ENCODE data around the gene FYN.
"Not testable (repeated sequence)": the region's sequence is repeated elsewhere in the genome, so short reads cannot be mapped to it uniquely, and the experiment has no call there.

The FYN gene

DNA sequence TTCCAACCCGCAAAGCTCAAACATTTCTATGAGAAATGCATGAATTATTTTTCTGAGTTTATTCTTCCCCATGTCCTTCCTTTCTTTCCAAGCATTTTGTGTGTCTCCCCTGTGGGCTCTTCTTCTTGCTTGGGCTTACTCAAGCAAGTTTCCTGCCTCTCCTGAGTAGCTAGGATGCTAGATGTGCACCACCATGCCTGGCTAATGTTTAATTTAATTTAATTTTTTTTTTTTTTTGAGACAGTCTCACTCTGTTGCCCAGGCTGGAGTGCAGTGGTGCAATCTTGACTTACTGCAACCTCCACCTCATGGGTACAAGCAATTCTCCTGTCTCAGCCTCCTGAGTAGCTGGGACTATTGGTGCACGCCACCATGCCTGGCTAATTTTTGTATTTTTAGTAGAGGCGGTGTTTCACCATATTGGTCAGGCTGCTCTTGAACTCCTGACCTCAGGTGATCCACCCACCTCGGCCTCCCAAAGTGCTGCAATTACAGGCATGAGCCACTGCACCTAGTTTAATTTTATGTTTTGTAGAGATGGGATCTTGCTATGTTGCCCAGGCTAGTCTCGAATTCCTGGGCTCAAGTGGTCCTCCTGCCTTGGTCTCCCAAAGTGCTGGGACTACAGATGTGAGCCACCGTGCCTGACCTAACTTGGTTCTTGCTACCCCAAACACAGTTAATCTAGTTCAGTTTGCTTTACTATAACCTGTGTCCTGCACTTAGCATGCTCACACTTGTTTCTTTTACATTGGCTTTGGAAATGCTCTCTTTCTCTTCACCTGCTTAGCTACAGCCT is 192.2 kb downstream of the FYN start:
- not testable (repeated sequence) for DNase-seq (ENCODE audit: low read depth in 2 of 2)

DNA sequence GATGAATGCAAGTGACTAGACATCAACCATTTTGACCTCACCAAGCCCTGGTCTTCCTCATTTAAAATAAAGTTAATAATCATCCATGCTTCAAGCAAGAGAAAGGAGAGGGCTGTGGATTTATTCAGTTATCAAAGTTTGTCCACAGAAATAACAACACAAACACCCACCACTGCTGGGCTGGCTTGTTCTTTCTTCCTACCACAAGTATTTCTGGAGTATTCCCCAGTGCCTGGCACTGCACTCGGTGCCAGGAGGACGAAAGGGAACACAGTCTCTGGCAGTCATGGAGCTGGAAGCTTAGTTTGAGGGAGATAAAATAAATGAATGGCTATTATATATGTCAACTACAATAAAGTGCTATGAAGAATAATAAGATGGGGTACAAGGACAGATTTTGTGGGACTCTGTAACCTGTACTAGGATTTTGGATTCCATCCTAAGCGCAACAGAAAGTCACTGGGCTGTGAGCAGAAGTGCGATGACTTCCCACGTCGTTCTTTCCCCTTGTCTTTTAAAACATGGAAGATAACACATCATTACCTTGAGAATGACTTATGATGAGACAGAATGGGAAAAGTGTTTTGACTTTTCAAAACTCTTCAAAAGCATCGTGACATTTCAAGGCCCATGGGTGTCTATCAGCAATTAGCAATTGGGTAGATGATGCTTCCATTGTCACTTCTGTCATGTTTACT is 193.1 kb downstream of the FYN start:
- DNase-seq (ENCODE audit: low read depth in 2 of 2): no peak

DNA sequence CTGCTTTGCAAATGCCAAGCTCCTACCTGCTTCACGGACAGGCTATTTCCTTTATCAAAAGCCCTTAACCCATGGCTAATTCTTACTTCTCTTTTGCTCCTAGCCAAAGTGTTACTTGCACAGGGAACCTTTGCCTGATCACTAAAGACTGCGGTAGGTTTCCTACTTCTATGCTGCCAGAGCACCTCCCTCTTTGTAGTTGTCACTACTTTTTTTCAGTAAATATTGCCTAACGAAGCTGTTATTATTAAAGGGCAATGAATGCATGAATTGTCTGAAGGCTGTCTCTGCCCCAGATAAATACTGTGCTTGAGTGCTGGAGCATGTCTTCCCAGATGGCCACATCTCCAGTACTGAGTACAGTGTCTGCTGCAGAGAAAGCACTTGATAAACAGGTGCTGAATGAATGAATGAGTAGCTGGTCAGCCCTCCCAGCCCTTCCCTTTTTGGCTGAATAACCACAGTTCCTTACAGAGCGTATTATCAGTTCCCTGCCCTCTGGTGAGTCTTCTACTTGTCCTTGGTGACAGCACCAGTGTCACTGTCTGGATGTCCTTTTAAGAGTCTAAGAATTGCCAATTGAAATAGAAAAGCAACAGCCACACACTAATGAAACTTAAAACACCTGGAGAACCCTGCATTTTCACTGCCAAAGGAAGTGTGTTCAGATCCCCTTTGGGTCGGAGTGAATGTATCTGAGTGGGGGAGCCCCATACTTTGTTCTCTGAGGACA is 194.0 kb downstream of the FYN start:
- no peak for DNase-seq (ENCODE audit: low read depth in 2 of 2)

DNA sequence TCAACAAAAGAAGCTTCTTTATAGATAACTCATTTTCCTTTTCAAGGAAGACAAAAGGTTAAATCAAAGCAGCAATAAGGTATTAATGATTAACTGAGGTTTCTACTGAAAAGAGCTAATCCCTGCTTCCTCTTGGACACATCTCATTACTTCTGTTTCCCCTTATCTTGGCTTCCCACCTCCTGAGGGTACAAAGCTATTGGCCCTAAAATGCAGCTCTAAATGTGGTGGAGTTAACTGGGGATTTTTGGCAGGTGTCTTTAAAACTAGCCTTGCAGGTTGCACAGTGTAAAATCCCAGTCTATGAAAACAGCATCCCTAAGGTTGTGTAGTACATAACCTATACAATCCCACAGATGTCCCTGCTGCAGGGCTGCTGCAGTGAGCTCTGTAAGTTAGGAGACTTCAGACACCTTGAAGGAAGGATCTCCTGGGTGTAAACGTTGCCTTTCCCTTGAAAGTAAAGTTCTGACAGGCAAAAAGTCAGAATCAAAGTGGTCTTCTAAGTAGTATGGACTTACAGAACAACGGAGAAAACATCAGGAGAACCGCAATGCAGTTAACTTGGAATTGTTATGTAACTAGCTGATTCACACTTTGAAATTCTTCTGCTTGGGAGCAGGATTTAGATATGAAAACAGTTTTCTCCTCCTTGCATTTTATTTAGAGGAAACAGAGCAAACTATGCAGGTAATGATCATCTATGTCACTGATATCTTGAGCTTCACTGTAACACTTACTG is 195.8 kb downstream of the FYN start:
- no peak for DNase-seq (ENCODE audit: low read depth in 2 of 2)

DNA sequence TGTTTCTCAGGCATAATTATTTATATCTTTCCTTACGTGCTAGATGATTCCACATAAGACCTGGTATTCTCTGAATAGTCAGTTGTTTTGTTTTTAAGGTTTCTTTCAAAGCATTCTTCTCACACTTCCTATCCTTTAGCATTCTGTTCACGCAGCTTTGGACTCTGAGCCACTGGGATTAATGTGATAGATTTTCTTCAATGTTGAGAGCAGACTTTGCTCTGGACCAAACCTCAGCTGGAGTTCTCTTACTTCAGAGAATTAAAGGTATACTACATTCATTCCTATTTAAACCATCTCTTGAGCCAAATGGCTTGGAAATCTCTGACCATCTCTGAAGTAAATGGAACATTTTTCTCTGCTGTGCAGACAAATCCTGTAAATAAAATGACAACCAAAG is 196.9 kb downstream of the FYN start:
- DNase-seq (ENCODE audit: low read depth in 2 of 2): no peak

DNA sequence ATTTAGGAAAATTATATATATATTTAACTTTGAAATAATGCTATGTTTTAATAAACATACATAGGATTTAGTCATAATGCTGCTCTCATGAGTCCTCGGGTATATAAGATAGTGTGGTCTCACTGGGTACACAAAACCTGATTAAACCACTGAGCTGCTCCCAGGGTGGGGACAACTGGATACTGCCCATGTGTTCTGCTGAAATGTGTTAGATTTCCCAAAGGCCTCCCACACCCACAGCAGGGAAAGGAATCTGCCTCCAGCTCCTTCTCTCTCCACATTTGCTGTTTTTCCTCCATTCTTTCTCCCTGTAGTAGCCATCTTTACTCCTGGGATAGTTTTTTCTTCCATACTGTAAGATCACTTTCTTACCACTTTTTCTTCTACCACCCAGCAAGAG is 198.4 kb downstream of the FYN start:
- DNase-seq (ENCODE audit: low read depth in 2 of 2): no peak

DNA sequence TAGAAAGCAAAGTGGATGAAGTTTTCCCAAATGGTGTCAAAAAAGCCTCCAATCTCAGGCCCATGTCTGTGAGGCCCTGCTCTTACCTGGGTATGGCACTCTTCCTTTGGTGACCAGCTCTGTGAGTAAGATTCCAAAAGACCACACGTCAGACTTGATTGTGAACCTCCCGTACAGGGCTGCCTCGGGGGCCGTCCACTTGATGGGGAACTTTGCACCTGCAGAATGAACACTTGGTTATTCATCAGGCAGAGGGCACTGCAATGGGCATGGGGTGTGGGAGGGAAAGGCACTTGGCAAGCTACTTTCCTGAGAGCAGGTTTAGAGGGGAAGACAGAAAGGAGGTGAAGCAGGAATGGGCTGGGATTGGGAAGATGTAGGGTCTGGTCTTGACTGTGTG is 198.8 kb downstream of the FYN start:
- DNase-seq (ENCODE audit: low read depth in 2 of 2): no peak

DNA sequence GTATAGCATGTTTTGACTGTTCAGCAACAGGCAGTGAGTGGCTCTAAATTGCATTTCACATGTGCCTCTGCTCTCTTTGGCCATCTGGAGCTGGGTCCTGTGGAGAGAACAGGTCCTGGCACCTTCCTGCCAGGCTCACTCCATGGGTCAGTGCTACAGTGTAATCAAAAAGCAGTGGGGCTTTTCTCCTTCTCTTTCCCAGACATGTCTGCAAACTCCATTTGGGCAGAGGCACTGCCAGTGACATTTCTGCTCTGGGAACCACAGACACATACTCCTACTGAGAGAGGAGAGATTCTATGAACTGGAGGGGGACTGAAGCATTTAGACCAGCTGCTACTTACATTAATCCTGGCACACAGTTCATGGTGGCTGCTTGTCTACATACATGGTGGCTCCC is 199.3 kb downstream of the FYN start:
- DNase-seq (ENCODE audit: low read depth in 2 of 2): no peak

DNA sequence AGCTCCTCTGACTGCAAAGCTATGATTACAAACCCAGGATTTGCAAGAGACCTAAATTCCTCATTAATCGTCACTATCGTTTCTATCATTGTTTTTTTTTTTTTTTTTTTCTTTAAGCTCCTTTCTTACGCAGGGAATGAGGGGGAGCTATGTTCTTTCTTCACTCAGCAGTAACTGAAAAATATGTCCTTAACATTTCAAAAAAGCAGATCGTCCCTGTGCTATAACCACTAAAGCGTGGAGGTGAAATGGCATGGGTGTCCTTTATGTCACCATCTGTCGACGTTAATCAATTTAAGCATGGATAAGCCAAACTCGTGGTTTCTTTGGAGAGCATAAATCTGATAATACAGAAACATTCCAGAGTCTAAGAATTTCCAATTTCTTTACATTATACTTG is 199.7 kb downstream of the FYN start:
- DNase-seq (ENCODE audit: low read depth in 2 of 2): no peak

DNA sequence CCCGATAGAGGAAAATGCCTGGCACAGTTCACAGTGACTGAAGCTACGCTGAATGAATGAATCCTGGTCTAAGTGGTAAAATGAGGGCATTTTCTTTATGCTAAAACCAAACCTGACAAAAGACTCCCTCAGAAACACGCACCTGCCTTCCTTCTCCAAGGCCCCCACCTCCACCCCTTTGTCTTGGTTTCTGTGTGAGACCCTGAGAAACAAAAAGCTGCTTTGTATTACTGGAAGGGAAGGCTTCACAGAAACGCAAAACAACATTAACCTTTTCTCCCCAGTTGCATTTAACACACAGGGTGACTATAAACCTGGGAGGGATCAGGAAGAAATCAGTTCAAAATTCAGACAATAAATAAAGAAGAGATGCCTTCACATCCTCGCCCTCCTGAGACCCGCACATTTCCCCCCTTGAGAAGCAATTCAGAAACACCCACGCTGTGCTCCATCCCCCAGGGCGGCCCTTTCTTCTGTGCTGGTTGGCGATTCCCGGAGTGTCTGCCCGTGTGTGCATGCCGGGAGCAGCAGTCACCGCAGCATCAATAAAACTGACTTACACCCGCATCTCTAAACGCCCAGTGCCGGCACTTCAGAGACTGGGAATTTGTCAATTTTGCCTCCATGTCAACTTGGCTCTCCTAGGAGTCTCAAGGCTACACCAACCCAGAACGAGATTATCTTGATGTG is 200.3 kb downstream of the FYN start:
- DNase-seq (ENCODE audit: low read depth in 2 of 2): no peak

DNA sequence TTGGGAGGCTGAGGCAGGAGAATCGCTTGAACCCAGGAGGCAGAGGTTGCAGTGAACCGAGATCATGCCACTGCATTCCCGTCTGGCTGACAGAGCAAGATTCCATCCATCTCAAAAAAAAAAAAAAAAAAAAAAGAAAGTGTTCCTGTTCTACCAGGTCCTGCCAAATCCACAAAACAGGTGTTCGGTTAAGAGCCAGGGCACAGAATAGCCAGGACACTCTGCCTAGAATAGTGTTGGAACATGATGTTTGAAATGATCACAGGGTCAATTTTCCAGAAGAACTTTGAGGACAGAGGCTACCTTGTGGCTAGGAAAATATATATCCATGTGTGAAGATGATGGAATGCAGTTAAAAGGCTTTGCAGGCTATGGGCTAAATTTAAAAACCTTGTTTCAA is 203.9 kb downstream of the FYN start:
- DNase-seq (ENCODE audit: low read depth in 2 of 2): no peak

DNA sequence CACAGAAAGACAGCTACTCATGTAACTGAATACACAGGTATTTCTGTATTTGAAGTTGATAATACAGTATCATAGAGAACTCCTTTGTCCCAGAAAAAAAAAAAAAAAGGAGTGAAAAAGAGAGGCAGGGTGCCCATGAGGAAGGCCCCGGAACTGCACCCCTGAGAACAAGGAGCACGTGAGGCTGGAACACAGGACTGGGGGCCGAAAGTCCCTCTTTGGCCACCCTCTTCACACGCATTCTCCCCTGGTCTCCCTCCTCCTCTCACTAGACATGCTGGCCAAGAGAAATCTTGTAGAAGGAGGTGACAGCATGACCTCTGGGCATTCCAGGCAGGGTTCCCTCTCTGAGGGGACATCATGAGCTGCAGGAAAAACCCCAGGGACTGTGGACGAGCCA is 204.8 kb downstream of the FYN start:
- DNase-seq (ENCODE audit: low read depth in 2 of 2): no peak

DNA sequence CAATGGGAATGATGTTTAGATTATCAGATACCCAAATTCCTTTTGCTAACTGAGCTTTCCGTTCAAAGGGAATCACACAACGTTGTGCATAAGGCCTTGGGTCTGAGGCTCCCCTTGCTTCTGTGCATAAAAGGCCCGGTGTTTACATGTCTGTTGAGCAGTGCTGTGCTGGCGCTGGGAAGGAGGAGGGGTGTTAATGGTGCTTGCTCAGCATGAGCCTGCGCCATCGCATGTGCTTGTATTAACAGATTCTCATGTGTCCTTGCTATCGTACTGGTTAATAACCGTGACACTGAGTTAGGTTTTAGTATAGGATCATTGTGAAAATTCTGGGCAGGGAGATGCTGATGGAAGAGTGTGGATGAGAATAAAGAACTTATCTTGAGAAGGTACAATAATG is 205.3 kb downstream of the FYN start:
- no peak for DNase-seq (ENCODE audit: low read depth in 2 of 2)

DNA sequence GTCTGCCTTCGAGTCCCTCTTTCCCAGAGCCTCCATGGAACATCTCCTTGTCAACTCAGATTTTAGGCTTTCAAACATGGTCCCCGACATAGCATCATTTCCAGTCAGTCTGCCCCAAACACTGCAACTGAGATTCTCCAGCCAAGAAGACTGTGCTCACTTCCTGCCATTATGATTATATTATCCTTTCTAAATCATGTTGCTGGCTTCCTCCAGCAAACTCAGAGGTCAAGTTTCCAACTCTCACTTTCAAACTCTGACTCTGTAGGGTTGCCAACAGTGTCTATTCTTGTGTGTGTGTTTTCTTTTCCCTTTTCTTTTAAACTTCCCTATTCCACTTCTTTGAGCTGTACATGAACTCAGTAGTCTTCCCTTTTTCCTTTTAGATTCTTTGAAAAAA is 206.4 kb downstream of the FYN start:
- DNase-seq (ENCODE audit: low read depth in 2 of 2): no peak

DNA sequence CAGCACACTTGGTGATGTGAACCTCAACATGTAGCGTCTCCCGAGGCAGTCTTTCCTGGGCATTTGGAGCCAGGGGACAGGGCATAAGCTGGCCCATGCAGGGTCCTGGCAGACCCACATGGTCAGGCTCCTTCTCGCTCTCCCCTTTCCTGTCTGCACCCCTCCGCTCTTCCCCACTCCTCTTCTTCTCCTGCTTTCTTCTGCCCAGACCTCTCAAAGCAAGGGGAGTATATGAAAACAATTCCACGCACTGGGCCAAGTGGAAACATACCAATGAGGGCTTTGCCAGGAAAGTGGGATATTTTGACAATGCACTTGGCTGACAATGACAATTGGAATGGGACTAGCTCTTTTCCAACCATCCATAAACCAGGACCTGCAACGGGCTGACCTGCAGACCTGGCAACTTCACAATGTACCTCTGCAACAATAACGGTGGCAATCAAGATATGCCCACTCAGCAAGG is 208.7 kb downstream of the FYN start:
- DNase-seq (ENCODE audit: low read depth in 2 of 2): no peak

DNA sequence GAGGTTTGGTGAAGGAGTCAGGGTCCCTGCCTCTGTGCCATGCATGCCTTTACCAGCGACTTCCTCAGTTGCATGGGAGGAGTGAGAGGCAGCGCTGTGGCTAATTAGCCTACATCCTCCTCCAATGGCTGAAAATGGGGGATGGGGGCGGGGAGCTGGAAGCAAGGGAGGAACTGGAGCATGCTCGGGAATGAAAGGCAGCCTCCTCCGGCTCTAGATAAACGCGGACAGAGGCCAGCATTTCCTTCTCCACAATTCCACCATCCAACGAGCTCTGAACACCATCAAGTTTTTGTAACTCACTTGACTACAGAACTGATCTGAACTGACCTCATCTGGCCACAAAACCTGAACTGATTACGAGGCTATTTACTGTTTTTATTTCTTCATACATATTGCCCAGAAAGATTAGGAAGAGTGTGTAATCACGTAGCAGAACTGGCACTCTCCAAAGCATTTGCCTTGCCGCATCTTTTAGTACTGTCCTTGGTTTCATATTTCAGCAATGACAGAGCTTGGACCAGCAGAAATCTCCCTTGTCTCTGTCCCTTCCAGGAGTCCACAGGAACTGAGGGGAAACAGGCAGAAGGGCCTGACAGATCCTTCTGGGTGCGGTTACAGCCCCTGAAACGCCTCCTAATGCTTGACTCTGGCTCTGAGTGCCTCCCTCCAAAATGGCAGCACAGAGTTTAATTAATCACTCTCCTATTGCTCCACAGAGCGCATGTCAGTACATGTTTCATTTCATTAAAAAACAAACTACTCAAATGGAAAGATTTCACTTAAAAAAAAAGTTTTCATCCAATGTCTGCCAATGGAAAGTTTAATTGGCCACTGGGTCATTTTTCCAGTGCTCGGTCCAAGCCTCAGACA is 209.3 kb downstream of the FYN start:
- no peak for DNase-seq (ENCODE audit: low read depth in 2 of 2)

DNA sequence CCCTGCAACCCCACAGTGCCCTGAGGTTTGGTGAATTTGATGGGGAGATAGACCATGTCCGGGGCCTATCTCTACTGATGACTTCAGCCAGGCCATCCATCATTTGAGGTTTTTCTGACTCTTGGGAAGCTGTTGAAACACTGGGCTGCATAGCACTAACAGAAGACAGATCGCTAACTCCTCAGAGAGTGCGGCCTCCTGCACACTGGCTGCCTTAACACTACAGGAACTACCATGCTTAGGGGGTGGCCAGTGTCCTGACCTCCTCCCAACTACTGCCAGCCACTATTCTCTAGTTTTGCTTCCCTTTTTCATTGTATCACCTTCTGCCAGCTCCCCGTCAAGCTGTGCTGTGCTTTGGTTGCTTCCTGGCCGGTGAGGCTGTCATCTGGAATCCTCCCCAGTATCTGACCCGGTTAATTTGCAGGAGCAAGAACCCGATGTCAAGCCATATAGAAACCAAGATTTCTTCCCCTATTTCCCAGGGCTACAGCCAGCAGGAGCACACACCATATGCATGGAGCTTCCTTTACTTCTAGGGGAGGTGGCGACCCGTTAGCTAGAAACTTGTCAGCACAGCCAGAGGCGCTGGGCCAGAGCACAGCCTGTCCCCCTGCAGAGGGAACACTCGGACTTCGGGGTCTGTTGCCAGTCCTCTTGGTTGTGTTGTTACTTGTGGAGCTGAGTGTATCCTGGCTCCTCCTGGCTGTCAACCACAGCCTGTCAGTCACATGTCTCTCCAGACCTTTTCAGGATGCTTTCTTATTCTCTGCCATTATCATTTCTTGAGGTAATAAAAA is 210.3 kb downstream of the FYN start:
- no peak for DNase-seq (ENCODE audit: low read depth in 2 of 2)

DNA sequence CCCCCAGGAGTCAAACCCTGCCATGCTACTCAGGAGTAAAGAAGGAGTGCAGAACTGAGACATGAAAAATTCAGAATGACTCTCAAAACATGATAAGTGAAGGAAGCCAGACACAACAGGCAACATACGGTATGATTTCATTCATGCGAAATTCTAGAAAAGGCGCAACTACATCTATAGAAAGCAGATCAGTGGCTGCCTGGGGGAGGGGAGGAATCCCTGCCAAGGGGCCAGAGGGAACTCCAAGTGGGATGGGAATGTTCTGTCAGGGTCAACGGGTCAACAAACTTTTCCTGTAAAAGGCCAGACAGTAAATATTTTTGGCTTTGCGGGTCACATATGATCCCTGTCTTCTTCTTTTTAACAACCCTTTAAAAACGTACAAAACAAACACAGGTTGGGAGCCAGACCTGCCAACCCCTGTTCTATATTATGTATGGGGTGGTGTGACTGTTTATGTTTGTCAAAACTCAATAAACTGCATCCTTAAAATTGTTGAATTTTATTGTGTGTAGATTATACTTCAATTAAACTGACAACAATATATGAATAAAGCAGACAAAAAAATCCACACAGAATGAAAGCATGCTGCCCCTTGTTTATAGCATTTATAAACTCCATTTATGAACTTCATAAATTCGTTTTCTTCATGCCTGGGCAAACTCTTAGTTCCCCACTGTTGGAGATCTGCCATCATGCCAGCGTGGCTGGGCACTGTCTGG is 211.0 kb downstream of the FYN start:
- DNase-seq (ENCODE audit: low read depth in 2 of 2): no peak

DNA sequence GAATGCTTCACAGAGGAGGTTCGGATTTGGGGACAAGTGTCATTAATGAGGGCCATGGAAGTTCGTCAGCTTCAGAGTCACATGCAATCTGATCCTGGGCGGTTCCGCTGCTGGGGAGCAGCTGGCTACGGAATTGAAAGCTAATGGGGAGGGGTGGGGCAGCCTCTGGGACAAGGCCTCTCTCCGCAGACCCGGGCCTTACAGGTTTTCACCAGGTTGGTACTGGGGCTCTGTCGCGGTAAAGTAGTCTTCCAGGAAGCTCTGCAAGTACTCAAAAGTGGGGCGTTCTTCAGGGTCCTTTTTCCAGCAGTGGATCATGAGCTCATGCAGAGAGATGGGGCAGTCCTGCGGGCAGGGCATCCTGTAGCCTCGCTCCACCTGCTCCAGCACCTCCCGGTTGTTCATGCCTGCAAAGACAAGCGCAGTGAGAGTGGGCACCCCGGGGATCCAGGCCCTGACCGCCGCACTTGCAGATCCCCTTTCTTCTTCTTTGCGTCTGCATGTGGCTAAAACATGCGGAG is 211.7 kb downstream of the FYN start:
- no peak for DNase-seq (ENCODE audit: low read depth in 2 of 2)
